H1 (cell line): ENCODE measurements around the gene TNFSF15. TPM values are rescaled to one million over a fixed set of nuclear protein-coding genes. Genes with fewer than 3 reads are reported as not detected.

Experiments used
- CTCF ChIA-PET: fragments of 300-600 bp; sonication (Branson Sonifier 250); formaldehyde crosslinking; loops from one replicate; lab custom pipeline; 2021; ENCODE audit not compliant: partially characterized antibody; lab: Charles Lee
- POLR2A ChIA-PET: fragments of 300-600 bp; sonication (Branson Sonifier 250); formaldehyde crosslinking; loops from one replicate; lab custom pipeline; 2021; ENCODE audit warnings: inconsistent platforms; ENCODE audit not compliant: partially characterized antibody; lab: Charles Lee
- DNase-seq, 2 experiments: peaks; one replicate each; pipeline versions ENCODE4 v3.0.0 to v3.0.0-alpha.2; 2010 to 2022; ENCODE audit warnings: low spot score in 2 of 2, low read depth in 1 of 2, mixed read lengths in 1 of 2
- FAIRE-seq: peaks from 2 replicates; lab custom pipeline; 2011; peaks lifted over from hg19 to GRCh38; lab: Jason Lieb, UNC
- H2AFZ ChIP-seq: 2 replicates; pipeline ENCODE4 v1.8.1; 2012; ENCODE audit warnings: low read length, inconsistent platforms
- H2AK5ac ChIP-seq: 2 replicates; pipeline ENCODE4 v1.6.1; 2013; ENCODE audit warnings: low read depth, low read length
- H2BK120ac ChIP-seq: replicated peaks from 2 replicates; pipeline ENCODE3; 2013; ENCODE audit warnings: low read depth, low read length, inconsistent platforms
- H2BK12ac ChIP-seq: 2 replicates; pipeline ENCODE4 v1.6.1; 2013; ENCODE audit warnings: low read depth, low read length
- H2BK15ac ChIP-seq: 2 replicates; pipeline ENCODE4 v1.6.1; 2013; ENCODE audit warnings: low read length
- H2BK20ac ChIP-seq: 2 replicates; pipeline ENCODE4 v1.6.1; 2013; ENCODE audit warnings: low read length
- H2BK5ac ChIP-seq: 2 replicates; pipeline ENCODE4 v1.6.1; 2013; ENCODE audit warnings: low read depth, low read length
- H3K14ac ChIP-seq: 2 replicates; pipeline ENCODE4 v1.6.1; 2013; ENCODE audit warnings: inconsistent platforms; ENCODE audit not compliant: insufficient read length
- H3K18ac ChIP-seq: 2 replicates; pipeline ENCODE4 v1.6.1; 2013; ENCODE audit warnings: low read length; ENCODE audit errors: extremely low read depth
- H3K23ac ChIP-seq: 2 replicates; pipeline ENCODE4 v1.6.1; 2013; ENCODE audit warnings: inconsistent platforms; ENCODE audit not compliant: insufficient read length
- H3K23me2 ChIP-seq: 2 replicates; pipeline ENCODE4 v1.6.1; 2013; ENCODE audit warnings: low read depth, low read length
- H3K27ac ChIP-seq: 2 replicates; pipeline ENCODE4 v1.6.1; 2011; ENCODE audit warnings: low read depth, low read length, inconsistent platforms
- H3K27me3 ChIP-seq, 4 experiments: replicated peaks in 1 of 4; 1 replicate in 1 of 4; 2 replicates in 3 of 4; pipeline versions ENCODE4 v1.6.1 to v1.8.1; 2011 to 2013; ENCODE audit warnings: low read length in 3 of 4, mild to moderate bottlenecking in 3 of 4, inconsistent platforms in 2 of 4, mixed read lengths in 2 of 4, moderate library complexity in 1 of 4; ENCODE audit not compliant: control insufficient read depth in 3 of 4, insufficient read depth in 3 of 4; ENCODE audit errors: extremely low read depth in 1 of 4
- H3K36me3 ChIP-seq, 4 experiments: 2 replicates each; pipeline versions ENCODE4 v1.6.1 to v1.8.1; 2011 to 2013; ENCODE audit warnings: mild to moderate bottlenecking in 4 of 4, low read length in 3 of 4, moderate library complexity in 2 of 4, control low read depth in 1 of 4, inconsistent platforms in 1 of 4; ENCODE audit not compliant: insufficient read depth in 4 of 4, control insufficient read depth in 2 of 4
- H3K4ac ChIP-seq: replicated peaks from 2 replicates; pipeline ENCODE3; 2013; ENCODE audit warnings: low read length, low read depth, mixed read lengths, inconsistent platforms; ENCODE audit not compliant: insufficient read length
- H3K4me1 ChIP-seq, 4 experiments: replicated peaks in 1 of 4; 1 replicate in 1 of 4; 2 replicates in 3 of 4; pipeline versions ENCODE4 v1.6.1 to v1.8.1; 2011 to 2013; ENCODE audit warnings: low read length in 3 of 4, inconsistent platforms in 2 of 4, mixed read lengths in 1 of 4; ENCODE audit not compliant: insufficient read depth in 4 of 4, control insufficient read depth in 3 of 4
- H3K4me2 ChIP-seq, 2 experiments: 2 replicates each; pipeline versions ENCODE4 v1.6.1 to v1.8.1; 2011 to 2013; ENCODE audit warnings: low read depth in 2 of 2, low read length in 2 of 2, control low read depth in 1 of 2, inconsistent platforms in 1 of 2, mild to moderate bottlenecking in 1 of 2; ENCODE audit not compliant: insufficient read depth in 1 of 2
- H3K4me3 ChIP-seq, 4 experiments: fragments of 200-600, 300-600 bp in 1 of 4; sonication (generic), shearing (Covaris generic), sonication (Bioruptor Twin) in 1 of 4; 2 replicates each; pipeline versions ENCODE4 v1.5.1 to v1.8.1; 2011 to 2016; ENCODE audit warnings: low read length in 4 of 4, low read depth in 3 of 4, control low read depth in 2 of 4, inconsistent platforms in 2 of 4, mild to moderate bottlenecking in 2 of 4, mixed read lengths in 1 of 4, moderate library complexity in 1 of 4; ENCODE audit not compliant: insufficient read depth in 2 of 4; ENCODE audit errors: extremely low read depth in 1 of 4
- H3K56ac ChIP-seq: replicated peaks from 2 replicates; pipeline ENCODE3; 2013; ENCODE audit warnings: low read depth, mild to moderate bottlenecking, mixed read lengths, low read length, inconsistent platforms; ENCODE audit not compliant: insufficient read length
- H3K79me1 ChIP-seq: 2 replicates; pipeline ENCODE4 v1.6.1; 2013; ENCODE audit warnings: low read depth, low read length, control low read depth
- H3K79me2 ChIP-seq, 2 experiments: 2 replicates each; pipeline versions ENCODE4 v1.6.1 to v1.8.1; 2012 to 2013; ENCODE audit warnings: low read length in 2 of 2, mild to moderate bottlenecking in 2 of 2, inconsistent platforms in 1 of 2; ENCODE audit not compliant: insufficient read depth in 2 of 2, control insufficient read depth in 1 of 2
- H3K9ac ChIP-seq, 4 experiments: replicated peaks in 1 of 4; 1 replicate in 1 of 4; 2 replicates in 3 of 4; pipeline versions ENCODE4 v1.6.1 to v1.8.1; 2011 to 2013; ENCODE audit warnings: low read depth in 3 of 4, low read length in 3 of 4, control low read depth in 2 of 4, mild to moderate bottlenecking in 2 of 4, moderate library complexity in 2 of 4, inconsistent platforms in 1 of 4; ENCODE audit errors: extremely low read depth in 1 of 4
- H3K9me3 ChIP-seq, 2 experiments: 2 replicates each; pipeline versions ENCODE4 v1.6.1 to v1.8.1; 2012 to 2013; ENCODE audit warnings: mild to moderate bottlenecking in 2 of 2, moderate library complexity in 2 of 2, control low read depth in 1 of 2, inconsistent platforms in 1 of 2, low read depth in 1 of 2, low read length in 1 of 2, mixed read lengths in 1 of 2; ENCODE audit not compliant: insufficient read depth in 2 of 2
- H4K20me1 ChIP-seq, 2 experiments: replicated peaks in 1 of 2; 2 replicates each; pipeline versions ENCODE3 to v1.8.1; 2011 to 2013; ENCODE audit warnings: inconsistent platforms in 2 of 2, low read length in 2 of 2, mild to moderate bottlenecking in 1 of 2; ENCODE audit not compliant: insufficient read depth in 2 of 2, control insufficient read depth in 1 of 2
- H4K5ac ChIP-seq: 2 replicates; pipeline ENCODE4 v1.6.1; 2013; ENCODE audit warnings: low read length, low read depth, mixed read lengths, inconsistent platforms; ENCODE audit not compliant: insufficient read length
- H4K8ac ChIP-seq: 2 replicates; pipeline ENCODE4 v1.8.0; 2013; ENCODE audit warnings: mild to moderate bottlenecking, moderate library complexity, low read length, inconsistent platforms; ENCODE audit not compliant: insufficient read depth; ENCODE audit errors: extremely low read depth
- H4K91ac ChIP-seq: replicated peaks from 2 replicates; pipeline ENCODE3; 2013; ENCODE audit warnings: low read length, mixed read lengths, inconsistent platforms; ENCODE audit not compliant: insufficient read length
- CBX5 ChIP-seq: fragments of 300-800, 300-1000 bp; sonication (generic); IDR thresholded peaks from 2 replicates; pipeline ENCODE4 v1.7.1; 2016; ENCODE audit warnings: antibody characterized with exemption, low read length, low read depth
- HDAC6 ChIP-seq: IDR thresholded peaks from one replicate; pipeline ENCODE4 v1.7.1; 2012; ENCODE audit warnings: low read depth, mild to moderate bottlenecking, inconsistent platforms, low read length, moderate library complexity
- JUND ChIP-seq: IDR thresholded peaks from 2 replicates; pipeline ENCODE4 v1.6.1; 2011; ENCODE audit warnings: mild to moderate bottlenecking, improper control_type of control experiment, low read length
- MAX ChIP-seq: IDR thresholded peaks from 2 replicates; pipeline ENCODE4 v1.6.1; 2012; ENCODE audit warnings: inconsistent platforms
- SP4 ChIP-seq: IDR thresholded peaks from 2 replicates; pipeline ENCODE4 v1.6.1; 2012; ENCODE audit warnings: low read length, inconsistent platforms
- TAF1 ChIP-seq: IDR thresholded peaks from 2 replicates; pipeline ENCODE4 v1.6.1; 2011; ENCODE audit warnings: mild to moderate bottlenecking, low read depth, low read length
- TEAD4 ChIP-seq: IDR thresholded peaks from 2 replicates; pipeline ENCODE4 v1.6.1; 2012; ENCODE audit warnings: low read depth, low read length, inconsistent platforms, mixed read lengths
- WGBS, 2 experiments: shearing (Covaris generic) in 1 of 2; methylation state at CpG; one replicate each; pipeline versions ENCODE4 v1.1.6 to v1.1.7; 2013 to 2015; ENCODE audit warnings: low lambda C conversion rate in 2 of 2, mixed read lengths in 2 of 2, inconsistent platforms in 1 of 2, low coverage in 1 of 2, missing lambda C conversion rate in 1 of 2; ENCODE audit not compliant: insufficient replicate concordance in 2 of 2, insufficient coverage in 1 of 2, insufficient read length in 1 of 2; ENCODE audit errors: extremely low coverage in 1 of 2, missing lambda C conversion rate in 1 of 2; 5-methylcytosine and 5-hydroxymethylcytosine counted together
- polyA plus RNA-seq, 7 experiments: library from polyadenylated mRNA; depleted of rRNA in 3 of 7; stranded (reverse) in 5 of 7; unstranded in 2 of 7; fragments of >200 nt in 5 of 7; fragments of 200-250 nt in 2 of 7; gene quantifications; 1 replicate in 5 of 7; 2 replicates in 1 of 7; 4 replicates in 1 of 7; pipeline versions ENCODE4 v1.2.1 to v1.2.3, GENCODE V29; 2011 to 2013; ENCODE audit warnings: missing spikeins in 2 of 7, mixed read lengths in 2 of 7
- total RNA-seq: library from RNA; stranded (reverse); fragmentation: NEBNext Ultra II Directional; extraction: Animal tissue kit (Norgen Biotek cat#: 25700); gene quantifications from 2 replicates; pipeline ENCODE4 v1.2.1, GENCODE V29; 2021
- TF ChIP-seq, protein P1 (sequence below): IDR thresholded peaks from 2 replicates; pipeline ENCODE4 v1.6.1; 2011; ENCODE audit warnings: low read depth, mild to moderate bottlenecking, low read length; ENCODE audit not compliant: insufficient read depth

TNFSF15 gene
- total and polyA plus RNA-seq, 2 of the 8 experiments (the other 6 are each of a cell fraction or from before 2014, with no cell fraction given) = 0.09 to 0.17 TPM

DNA sequence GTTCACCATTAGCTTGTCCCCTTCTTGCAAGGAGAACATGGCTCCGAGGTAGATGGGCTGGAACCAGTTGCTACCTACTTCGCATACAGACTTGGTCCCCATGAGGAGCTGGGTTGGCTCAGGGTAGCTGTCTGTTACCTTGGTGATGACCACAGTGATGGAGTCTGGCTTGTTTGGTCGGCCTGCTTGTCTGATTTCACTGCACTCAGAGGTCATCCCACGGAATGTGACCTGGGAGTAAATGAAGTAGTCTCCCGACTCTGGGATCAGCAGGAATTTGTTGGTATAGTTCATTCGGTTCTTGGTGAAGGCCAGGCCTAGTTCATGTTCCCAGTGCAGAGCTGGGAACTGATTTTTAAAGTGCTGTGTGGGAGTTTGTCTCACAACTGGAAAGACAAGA, 15.3 kb downstream of the TNFSF15 start:
- H4K8ac ChIP-seq = no peak overlapping the region
- no peaks in the 10 kb centered on the region for H3K9me3 ChIP-seq
- H4K91ac ChIP-seq = no peak overlapping the region
- H3K27me3 ChIP-seq = no peaks in the 10 kb centered on the region
- H3K14ac ChIP-seq = no peak overlapping the region
- H3K36me3 ChIP-seq = no peaks in the 10 kb centered on the region
- DNase-seq (no peak), FAIRE-seq (no peak)
- H3K79me1 ChIP-seq = no peaks in the 10 kb centered on the region
- H3K23ac ChIP-seq = no peak overlapping the region
- no peak overlapping the region for H2BK120ac ChIP-seq
- no peak overlapping the region for H2AK5ac ChIP-seq
- ChIA-PET POLR2A (interaction anchor here (0.6 kb wide), 1 partner anchor 447 kb away, joined by 3 read pairs; no protein-coding TSS in a partner anchor), CTCF (interaction anchor here (0.9 to 1.5 kb wide), 4 partner anchors 52 to 224 kb away, joined by 3 to 6 read pairs (median 3); no protein-coding TSS in a partner anchor)
- 93% methylated on average over 6 of the region's 6 CpGs; no CpG with 5 or more reads in 1 of the 2 experiments for WGBS, 2 experiments
- no peak overlapping the region for H2BK12ac ChIP-seq
- no peak overlapping the region for H3K4ac ChIP-seq
- no peak overlapping the region for H3K27ac ChIP-seq
- no peak overlapping the region for H3K18ac ChIP-seq
- H2BK15ac ChIP-seq = no peak overlapping the region
- H2BK20ac ChIP-seq = no peak overlapping the region
- no peaks in the 10 kb centered on the region for H3K4me1 ChIP-seq
- no peak overlapping the region for H3K9ac ChIP-seq
- no peak overlapping the region for H3K4me3 ChIP-seq
- TF ChIP-seq HDAC6 (no peak), MAX (no peak), TEAD4 (no peak), CBX5 (no peak), SP4 (no peak), TAF1 (no peak), JUND (no peak)
- TF ChIP-seq, protein P1, sequence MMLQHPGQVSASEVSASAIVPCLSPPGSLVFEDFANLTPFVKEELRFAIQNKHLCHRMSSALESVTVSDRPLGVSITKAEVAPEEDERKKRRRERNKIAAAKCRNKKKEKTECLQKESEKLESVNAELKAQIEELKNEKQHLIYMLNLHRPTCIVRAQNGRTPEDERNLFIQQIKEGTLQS = no peak
- no peak overlapping the region for H3K4me2 ChIP-seq
- no peaks in the 10 kb centered on the region for H4K20me1 ChIP-seq
- no peak overlapping the region for H2BK5ac ChIP-seq
- no peak overlapping the region for H2AFZ ChIP-seq
- H3K23me2 ChIP-seq = no peaks in the 10 kb centered on the region; the same call in 1 of the 2 replicates
- H4K5ac ChIP-seq = no peak overlapping the region
- H3K79me2 ChIP-seq = no peaks in the 10 kb centered on the region
- H3K56ac ChIP-seq = no peak overlapping the region
